ENCODE data around the gene ATG13.

DNA sequence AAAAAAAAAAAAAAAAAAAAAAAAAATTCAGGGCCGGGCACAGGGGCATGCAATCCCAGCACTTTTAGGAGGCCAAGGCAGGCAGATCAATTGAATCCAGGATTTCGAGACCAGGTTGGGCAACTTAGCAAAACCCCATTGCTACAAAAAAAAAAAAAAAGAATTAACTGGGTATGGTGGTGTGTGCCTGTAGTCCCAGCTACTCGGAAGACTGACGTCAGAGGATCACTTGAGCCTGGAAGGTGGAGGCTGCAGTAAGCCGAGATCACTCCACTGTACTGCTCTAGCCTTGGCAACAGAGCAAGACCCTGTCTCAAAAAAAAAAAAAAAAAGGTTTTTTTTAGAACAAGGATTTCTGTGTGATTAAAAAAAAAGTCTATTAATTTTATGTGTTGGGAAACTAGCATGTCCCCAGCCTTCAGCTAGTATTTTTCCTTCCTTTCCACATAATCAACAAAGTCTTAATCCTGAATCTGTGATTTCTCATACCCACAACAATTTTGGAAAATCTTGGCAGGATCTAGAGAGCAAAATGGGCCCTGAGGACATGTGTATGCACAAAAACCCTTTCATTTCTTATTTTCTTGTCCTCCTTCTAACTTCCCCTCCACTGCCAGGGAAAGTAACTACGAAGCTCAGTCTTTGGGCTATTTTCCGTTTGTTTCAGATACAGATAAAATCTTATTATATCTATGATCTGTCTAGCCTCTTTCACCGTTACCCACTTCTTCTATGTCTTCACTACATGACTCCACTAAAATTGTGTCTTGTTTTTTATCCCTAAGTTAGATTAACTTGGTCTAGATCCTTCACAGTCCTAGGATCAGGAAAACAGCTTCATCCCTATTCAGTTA lies 17.8 kb upstream of the ATG13 start:
- TF ChIP-seq EP300 (IDR thresholded peaks at IDR 0.05; ENCODE audit: borderline replicate concordance in 1 of 2, low read depth in 1 of 2, low read length in 1 of 2), result no peak
- TF ChIP-seq, protein P1, sequence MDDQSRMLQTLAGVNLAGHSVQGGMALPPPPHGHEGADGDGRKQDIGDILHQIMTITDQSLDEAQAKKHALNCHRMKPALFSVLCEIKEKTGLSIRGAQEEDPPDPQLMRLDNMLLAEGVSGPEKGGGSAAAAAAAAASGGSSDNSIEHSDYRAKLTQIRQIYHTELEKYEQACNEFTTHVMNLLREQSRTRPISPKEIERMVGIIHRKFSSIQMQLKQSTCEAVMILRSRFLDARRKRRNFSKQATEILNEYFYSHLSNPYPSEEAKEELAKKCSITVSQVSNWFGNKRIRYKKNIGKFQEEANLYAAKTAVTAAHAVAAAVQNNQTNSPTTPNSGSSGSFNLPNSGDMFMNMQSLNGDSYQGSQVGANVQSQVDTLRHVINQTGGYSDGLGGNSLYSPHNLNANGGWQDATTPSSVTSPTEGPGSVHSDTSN (IDR thresholded peaks at IDR 0.05), result no peak
- no peak for TF ChIP-seq SIN3A (IDR thresholded peaks at IDR 0.05; ENCODE audit: borderline replicate concordance, low read depth, low read length)
- no peak for TF ChIP-seq NRF1 (IDR thresholded peaks at IDR 0.05; ENCODE audit: low read depth, low read length)
- TF ChIP-seq POLR2AphosphoS5 (IDR thresholded peaks at IDR 0.05; ENCODE audit: low read depth, low read length), result no peak
- no peak for TF ChIP-seq GABPA (IDR thresholded peaks at IDR 0.05; ENCODE audit: low read depth)
- TF ChIP-seq, protein P2, sequence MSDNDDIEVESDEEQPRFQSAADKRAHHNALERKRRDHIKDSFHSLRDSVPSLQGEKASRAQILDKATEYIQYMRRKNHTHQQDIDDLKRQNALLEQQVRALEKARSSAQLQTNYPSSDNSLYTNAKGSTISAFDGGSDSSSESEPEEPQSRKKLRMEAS (IDR thresholded peaks at IDR 0.05; ENCODE audit: low read depth), result no peak
- TF ChIP-seq CHD2 (IDR thresholded peaks at IDR 0.05; ENCODE audit: low read length, partially characterized antibody), result no peak
- TF ChIP-seq, protein P3, sequence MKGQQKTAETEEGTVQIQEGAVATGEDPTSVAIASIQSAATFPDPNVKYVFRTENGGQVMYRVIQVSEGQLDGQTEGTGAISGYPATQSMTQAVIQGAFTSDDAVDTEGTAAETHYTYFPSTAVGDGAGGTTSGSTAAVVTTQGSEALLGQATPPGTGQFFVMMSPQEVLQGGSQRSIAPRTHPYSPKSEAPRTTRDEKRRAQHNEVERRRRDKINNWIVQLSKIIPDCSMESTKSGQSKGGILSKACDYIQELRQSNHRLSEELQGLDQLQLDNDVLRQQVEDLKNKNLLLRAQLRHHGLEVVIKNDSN (IDR thresholded peaks at IDR 0.05; ENCODE audit: borderline replicate concordance, low read depth), result no peak
- TF ChIP-seq RAD21 (IDR thresholded peaks at IDR 0.05; ENCODE audit: low read length), result no peak

Data from SK-N-SH (cell line).